GM12878 (cell line): ENCODE measurements around the gene GPR176. TPM values are rescaled to one million over a fixed set of nuclear protein-coding genes. Genes with fewer than 3 reads are reported as not detected.

Source experiments
- BRCA1 ChIP-seq: IDR thresholded peaks from 2 replicates; pipeline ENCODE4 v1.6.1; 2011; ENCODE audit warnings: low read depth, low read length, improper control_type of control experiment
- EED ChIP-seq: sonication (generic); IDR thresholded peaks from 2 replicates; pipeline ENCODE4 v1.6.1; 2016; ENCODE audit warnings: antibody characterized with exemption, low read depth
- JUND ChIP-seq: IDR thresholded peaks from 2 replicates; pipeline ENCODE4 v1.6.1; 2012; ENCODE audit warnings: low read depth, mild to moderate bottlenecking, low read length, improper control_type of control experiment, moderate library complexity
- MTA3 ChIP-seq: IDR thresholded peaks from 2 replicates; pipeline ENCODE4 v1.6.1; 2012; ENCODE audit warnings: low read length, inconsistent platforms, borderline replicate concordance
- MYC ChIP-seq: IDR thresholded peaks from 2 replicates; pipeline ENCODE4 v1.6.1; 2011; ENCODE audit warnings: mild to moderate bottlenecking, low read length, moderate library complexity, inconsistent platforms; ENCODE audit not compliant: insufficient read depth, insufficient replicate concordance, insufficient read length, severe bottlenecking
- PAX5 ChIP-seq: IDR thresholded peaks from 2 replicates; pipeline ENCODE4 v1.6.1; 2011; ENCODE audit warnings: low read depth, low read length, borderline replicate concordance
- RAD21 ChIP-seq: IDR thresholded peaks from 2 replicates; pipeline ENCODE4 v1.6.1; 2011; ENCODE audit warnings: mild to moderate bottlenecking, low read depth, low read length, moderate library complexity; ENCODE audit not compliant: insufficient read depth
- REST ChIP-seq: IDR thresholded peaks from 2 replicates; pipeline ENCODE4 v1.6.1; 2012; ENCODE audit warnings: mild to moderate bottlenecking, low read depth, low read length
- polyA plus RNA-seq, 11 experiments: library from polyadenylated mRNA; depleted of rRNA in 4 of 11; unstranded in 6 of 11; stranded (reverse) in 5 of 11; fragments of >200 nt; fragmentation: Nextera tagmentation in 4 of 11; fragmentation: Illumina TruSeq in 1 of 11; extraction: Ambion mirVana in 4 of 11; extraction: Trizol in 1 of 11; gene quantifications; 1 replicate in 1 of 11; 2 replicates in 10 of 11; pipeline versions ENCODE4 v1.2.1 to v1.2.3, GENCODE V29; 2011 to 2016; ENCODE audit warnings: inconsistent platforms in 2 of 11, missing spikeins in 2 of 11, low read depth in 1 of 11
- total RNA-seq, 4 experiments: library from RNA; depleted of rRNA in 3 of 4; stranded (reverse); fragments of >200 nt in 3 of 4; fragmentation: Illumina TruSeq in 1 of 4; extraction: Trizol in 1 of 4; gene quantifications; 2 replicates each; pipeline versions ENCODE4 v1.2.1 to v1.2.3, GENCODE V29; 2013 to 2021
- TF ChIP-seq, protein P1 (sequence below): fragments of 450-650 bp; IDR thresholded peaks from 2 replicates; pipeline ENCODE4 v1.6.1; 2017; ENCODE audit warnings: borderline replicate concordance

GPR176 gene
- total and polyA plus RNA-seq, 10 of the 15 experiments (the other 5 are each of a cell fraction or from before 2014, with no cell fraction given), result 0.02 to 0.33 (median 0.16) TPM; not detected in 4

DNA sequence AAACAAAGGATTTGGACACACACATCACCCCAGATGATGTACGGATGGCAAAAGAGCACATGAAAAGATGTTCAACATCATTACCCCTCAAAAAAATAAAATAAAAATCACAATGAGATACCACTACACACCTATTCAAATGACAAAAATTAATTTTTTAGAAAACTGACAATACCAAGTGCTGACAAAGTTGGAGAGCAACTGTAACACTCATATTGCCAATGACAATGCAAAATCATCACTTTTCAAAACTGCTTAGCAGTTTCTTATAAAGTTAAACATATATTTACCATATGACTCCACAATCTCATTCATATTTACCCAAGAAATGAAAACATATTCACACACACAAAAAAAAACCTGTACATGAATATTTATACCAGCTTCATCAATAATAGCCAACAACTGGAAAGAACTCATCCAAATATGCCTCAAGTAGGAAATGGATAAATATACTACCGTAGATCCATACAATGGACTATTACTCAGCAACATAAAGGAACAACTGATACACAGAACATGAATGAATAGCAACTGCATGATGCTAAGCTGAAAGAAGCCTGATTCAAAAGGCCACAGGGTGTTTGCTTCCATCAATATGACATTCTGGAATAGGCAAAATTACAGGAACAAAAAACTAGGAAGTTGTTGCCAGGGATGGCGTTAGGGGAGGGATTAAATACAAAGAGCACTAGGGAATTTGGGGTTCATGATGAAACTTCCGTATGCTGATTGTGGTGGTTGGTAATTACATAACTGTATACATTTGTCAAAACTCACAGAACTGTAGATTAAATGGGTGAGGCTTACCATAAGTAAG is 138.7 kb downstream of the GPR176 start (continued):
- TF ChIP-seq MTA3, result no peak
- no peak for TF ChIP-seq REST
- no peak for TF ChIP-seq PAX5
- no peak for TF ChIP-seq RAD21
- TF ChIP-seq, protein P1, sequence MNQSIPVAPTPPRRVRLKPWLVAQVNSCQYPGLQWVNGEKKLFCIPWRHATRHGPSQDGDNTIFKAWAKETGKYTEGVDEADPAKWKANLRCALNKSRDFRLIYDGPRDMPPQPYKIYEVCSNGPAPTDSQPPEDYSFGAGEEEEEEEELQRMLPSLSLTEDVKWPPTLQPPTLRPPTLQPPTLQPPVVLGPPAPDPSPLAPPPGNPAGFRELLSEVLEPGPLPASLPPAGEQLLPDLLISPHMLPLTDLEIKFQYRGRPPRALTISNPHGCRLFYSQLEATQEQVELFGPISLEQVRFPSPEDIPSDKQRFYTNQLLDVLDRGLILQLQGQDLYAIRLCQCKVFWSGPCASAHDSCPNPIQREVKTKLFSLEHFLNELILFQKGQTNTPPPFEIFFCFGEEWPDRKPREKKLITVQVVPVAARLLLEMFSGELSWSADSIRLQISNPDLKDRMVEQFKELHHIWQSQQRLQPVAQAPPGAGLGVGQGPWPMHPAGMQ, result no peak
- no peak for TF ChIP-seq MYC
- no peak for TF ChIP-seq EED
- TF ChIP-seq JUND, result no peak
- no peak for TF ChIP-seq BRCA1
